Chondrocyte (in vitro differentiated cells): Measurements from ENCODE around the gene WAS. TPM values are rescaled to one million over a fixed set of nuclear protein-coding genes. Genes with fewer than 3 reads are reported as not detected.

ENCODE experiments used
- DNase-seq: peaks from one replicate; pipeline ENCODE4 v3.0.0; 2021; ENCODE audit warnings: mixed read lengths, low spot score
- H3K27ac Mint-ChIP-seq: one replicate; pipeline ENCODE4 v1.8.0; 2021; ENCODE audit warnings: mild to moderate bottlenecking, moderate library complexity, mixed read lengths; ENCODE audit not compliant: unreplicated experiment
- H3K27me3 Mint-ChIP-seq: 2 replicates; pipeline ENCODE4 v1.8.0; 2021; ENCODE audit warnings: low read depth, mixed read lengths
- H3K36me3 Mint-ChIP-seq: 2 replicates; pipeline ENCODE4 v1.8.0; 2021; ENCODE audit warnings: low read depth, mixed read lengths
- H3K4me1 Mint-ChIP-seq: 2 replicates; pipeline ENCODE4 v1.8.0; 2021; ENCODE audit warnings: low read depth, mild to moderate bottlenecking, mixed read lengths
- H3K4me3 Mint-ChIP-seq: one replicate; pipeline ENCODE4 v1.8.0; 2021; ENCODE audit warnings: mild to moderate bottlenecking, moderate library complexity, mixed read lengths; ENCODE audit not compliant: unreplicated experiment
- H3K9me3 Mint-ChIP-seq: 2 replicates; pipeline ENCODE4 v1.8.0; 2021; ENCODE audit warnings: low read depth, mixed read lengths
- total RNA-seq: library from RNA; stranded (reverse); gene quantifications from 3 replicates; pipeline ENCODE4 v1.2.1, GENCODE V29; 2021
- TF ChIP-seq, protein P1 (sequence below): fragments of 200-600 bp; sonication (generic); IDR thresholded peaks from 2 replicates; pipeline ENCODE4 v1.5.0; 2021; ENCODE audit warnings: antibody characterized with exemption, mild to moderate bottlenecking, moderate library complexity

Gene WAS
- total RNA-seq, 1 donor from 2014 or later = 0.37 TPM

DNA sequence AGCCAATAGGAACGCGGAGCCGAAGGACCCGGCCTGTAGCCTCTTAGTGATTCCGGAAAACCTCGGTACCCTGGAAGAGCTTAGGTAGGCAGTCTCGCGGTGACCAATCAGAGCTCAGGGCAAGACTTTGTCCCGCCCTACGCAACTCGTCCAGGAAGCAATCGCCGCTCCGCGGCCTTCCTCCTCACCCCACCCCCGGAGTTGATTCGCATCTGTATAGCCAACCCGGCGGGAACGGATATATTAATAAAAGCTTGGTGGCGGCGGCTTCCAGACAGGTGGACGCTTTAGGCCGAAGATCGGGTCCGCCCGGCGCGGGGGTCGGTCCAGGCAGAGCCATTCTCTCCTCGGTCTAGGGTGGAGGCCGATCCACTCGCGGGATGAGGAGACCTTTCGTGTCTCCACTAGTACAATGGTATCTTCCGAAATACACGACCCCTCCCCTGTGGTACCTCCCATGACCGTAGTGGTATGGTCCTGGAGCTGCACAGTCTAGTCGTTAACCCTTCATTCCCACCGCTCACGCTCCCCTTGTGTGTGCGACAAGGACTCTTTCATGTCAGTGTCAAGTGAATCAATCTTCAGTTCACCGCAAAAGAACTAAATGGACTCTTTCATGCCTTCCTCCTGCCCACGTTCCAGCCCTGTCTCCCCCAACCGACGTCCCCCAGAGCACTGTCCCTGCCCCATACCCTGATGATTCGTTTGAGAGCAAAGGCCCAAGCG, 53.8 kb downstream of the WAS start:
- Mint-ChIP-seq H3K27ac (peak overlapping the region; percentile 92), H3K4me3 (peak overlapping the region; percentile 80), H3K36me3 (no peaks in the 10 kb centered on the region), H3K4me1 (peaks cover 16% of the 10 kb centered on the region), H3K27me3 (no peaks in the 10 kb centered on the region), H3K9me3 (no peaks in the 10 kb centered on the region)
- TF ChIP-seq, protein P1, sequence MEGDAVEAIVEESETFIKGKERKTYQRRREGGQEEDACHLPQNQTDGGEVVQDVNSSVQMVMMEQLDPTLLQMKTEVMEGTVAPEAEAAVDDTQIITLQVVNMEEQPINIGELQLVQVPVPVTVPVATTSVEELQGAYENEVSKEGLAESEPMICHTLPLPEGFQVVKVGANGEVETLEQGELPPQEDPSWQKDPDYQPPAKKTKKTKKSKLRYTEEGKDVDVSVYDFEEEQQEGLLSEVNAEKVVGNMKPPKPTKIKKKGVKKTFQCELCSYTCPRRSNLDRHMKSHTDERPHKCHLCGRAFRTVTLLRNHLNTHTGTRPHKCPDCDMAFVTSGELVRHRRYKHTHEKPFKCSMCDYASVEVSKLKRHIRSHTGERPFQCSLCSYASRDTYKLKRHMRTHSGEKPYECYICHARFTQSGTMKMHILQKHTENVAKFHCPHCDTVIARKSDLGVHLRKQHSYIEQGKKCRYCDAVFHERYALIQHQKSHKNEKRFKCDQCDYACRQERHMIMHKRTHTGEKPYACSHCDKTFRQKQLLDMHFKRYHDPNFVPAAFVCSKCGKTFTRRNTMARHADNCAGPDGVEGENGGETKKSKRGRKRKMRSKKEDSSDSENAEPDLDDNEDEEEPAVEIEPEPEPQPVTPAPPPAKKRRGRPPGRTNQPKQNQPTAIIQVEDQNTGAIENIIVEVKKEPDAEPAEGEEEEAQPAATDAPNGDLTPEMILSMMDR = no peak
- peak; percentile 96 for DNase-seq

DNA sequence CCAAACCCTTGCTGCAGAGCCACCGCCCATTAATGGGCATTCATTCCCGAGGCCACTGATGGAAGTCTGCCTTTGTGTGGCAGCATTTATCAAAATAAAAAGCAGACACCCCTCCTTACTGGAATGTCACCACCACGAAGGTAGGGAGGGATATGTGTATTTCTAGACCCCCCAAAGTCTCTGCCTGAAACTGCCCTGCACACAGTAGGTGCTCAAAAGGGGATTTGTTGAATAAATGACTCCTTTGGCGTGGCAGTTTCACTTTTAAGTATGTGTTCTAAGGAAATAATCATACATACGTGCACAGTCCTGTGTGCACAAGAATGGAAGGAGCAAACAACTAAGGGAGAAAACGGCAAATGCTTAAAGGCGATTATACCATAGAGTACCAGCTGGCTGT, 54.3 kb downstream of the WAS start:
- Mint-ChIP-seq H3K9me3 (no peaks in the 10 kb centered on the region), H3K36me3 (no peaks in the 10 kb centered on the region), H3K4me3 (peak overlapping the region; percentile 80), H3K4me1 (peaks cover 16% of the 10 kb centered on the region), H3K27me3 (no peaks in the 10 kb centered on the region), H3K27ac (peak overlapping the region; percentile 92)
- TF ChIP-seq, protein P1 = no peak
- DNase-seq = no peak

Other genes with a start within 250 kb of the WAS start
- gene SLC38A5, start 213.5 kb upstream of the WAS start, total RNA-seq = 2.5 to 2.7 TPM (median 2.6 TPM) in 3 replicates
- 53.3 to 68.0 TPM (median 55.9 TPM) in 3 replicates for gene FTSJ1, start 207.6 kb upstream of the WAS start, total RNA-seq
- 10.8 to 23.1 TPM (median 12.5 TPM) in 3 replicates for gene PORCN, start 174.8 kb upstream of the WAS start, total RNA-seq
- 35.2 to 44.4 TPM (median 39.1 TPM) in 3 replicates for gene EBP, start 162.0 kb upstream of the WAS start, total RNA-seq
- gene TBC1D25, start 144.1 kb upstream of the WAS start, total RNA-seq = 15.7 to 18.9 TPM (median 18.8 TPM) in 3 replicates
- 224 to 303 TPM (median 283 TPM) in 3 replicates for gene RBM3, start 109.3 kb upstream of the WAS start, total RNA-seq
- gene WDR13, start 86.3 kb upstream of the WAS start, total RNA-seq = 87.7 to 92.9 TPM (median 92.3 TPM) in 3 replicates
- 3.0 to 4.7 TPM (median 3.6 TPM) in 3 replicates for gene SUV39H1, start 12.9 kb downstream of the WAS start, total RNA-seq
- not detected in 3 replicates for gene GLOD5, start 77.9 kb downstream of the WAS start, total RNA-seq
- not detected in 3 replicates for gene GATA1, start 102.8 kb downstream of the WAS start, total RNA-seq
- 87.3 to 117 TPM (median 94.8 TPM) in 3 replicates for gene HDAC6, start 118.3 kb downstream of the WAS start, total RNA-seq
- gene ERAS, start 142.7 kb downstream of the WAS start, total RNA-seq = 0.22 TPM in 1 of 3 replicates, not detected in the others
- gene PCSK1N, start 151.8 kb downstream of the WAS start, total RNA-seq = 58.7 to 74.2 TPM (median 69.2 TPM) in 3 replicates
- gene TIMM17B, start 214.0 kb downstream of the WAS start, total RNA-seq = 37.7 to 41.6 TPM (median 38.0 TPM) in 3 replicates
- gene PQBP1, start 214.1 kb downstream of the WAS start, total RNA-seq = 58.4 to 61.7 TPM (median 61.7 TPM) in 3 replicates
- gene SLC35A2, start 227.8 kb downstream of the WAS start, total RNA-seq = 32.3 to 39.2 TPM (median 38.9 TPM) in 3 replicates
- 4.3 to 5.1 TPM (median 4.6 TPM) in 3 replicates for gene PIM2, start 235.2 kb downstream of the WAS start, total RNA-seq